ENCODE measurements around the gene SYT7. TPM values are rescaled to one million over a fixed set of nuclear protein-coding genes. Genes with fewer than 3 reads are reported as not detected.

Gene SYT7
- total RNA-seq, 1 experiment from 2014 or later: 0.69 TPM

DNA sequence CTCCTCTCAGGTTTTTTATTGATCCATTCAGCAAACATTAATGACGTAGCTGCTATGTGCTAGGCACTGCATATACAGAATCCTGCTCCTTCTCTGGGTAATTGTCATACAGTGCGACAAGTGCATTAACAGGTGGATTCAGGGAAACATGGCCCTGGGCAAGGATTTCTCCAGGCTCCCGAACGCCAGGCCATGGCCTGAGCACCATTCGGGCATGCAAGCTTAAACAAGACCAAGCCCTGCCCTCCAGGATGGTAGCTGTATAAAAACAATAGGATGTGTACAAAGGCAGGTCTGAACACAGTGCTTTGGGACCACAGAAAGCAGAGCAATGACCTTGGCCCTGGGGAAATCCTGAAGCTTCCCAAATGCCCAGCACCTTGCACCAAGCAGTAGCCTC lies 9.1 kb upstream of the SYT7 start:
- DNase-seq (ENCODE audit: low read depth, low spot score): no peak
- in situ Hi-C loops (cut with HindIII; ENCODE audit: low pct_unique_long_range_greater_than_20kb, low sequenced_read_pairs): no loop called here

DNA sequence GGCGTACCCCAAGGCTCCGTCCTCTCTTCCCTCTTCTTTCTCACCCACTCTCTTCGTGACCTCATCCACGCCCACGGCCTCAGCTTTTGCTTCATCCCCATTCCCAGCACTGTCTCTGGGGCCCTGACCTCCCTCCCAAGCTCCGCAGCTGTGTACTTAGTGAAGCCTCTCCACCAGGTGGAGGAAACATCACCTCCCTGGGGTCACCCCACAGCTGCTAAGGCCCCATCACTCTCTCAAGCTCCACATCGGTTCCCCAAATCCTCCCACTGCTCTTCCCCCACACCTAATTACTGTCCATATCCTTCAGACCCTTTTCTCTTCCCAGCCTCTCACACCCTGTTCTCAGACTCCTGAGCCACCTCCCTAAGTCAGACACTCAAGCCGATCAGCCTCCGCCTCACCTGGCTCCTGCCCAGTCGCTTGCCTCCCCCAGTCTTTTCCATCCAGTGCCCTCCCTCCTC lies 7.9 kb upstream of the SYT7 start:
- in situ Hi-C loops (cut with HindIII; ENCODE audit: low pct_unique_long_range_greater_than_20kb, low sequenced_read_pairs): no loop called here
- DNase-seq (ENCODE audit: low read depth, low spot score): no peak

DNA sequence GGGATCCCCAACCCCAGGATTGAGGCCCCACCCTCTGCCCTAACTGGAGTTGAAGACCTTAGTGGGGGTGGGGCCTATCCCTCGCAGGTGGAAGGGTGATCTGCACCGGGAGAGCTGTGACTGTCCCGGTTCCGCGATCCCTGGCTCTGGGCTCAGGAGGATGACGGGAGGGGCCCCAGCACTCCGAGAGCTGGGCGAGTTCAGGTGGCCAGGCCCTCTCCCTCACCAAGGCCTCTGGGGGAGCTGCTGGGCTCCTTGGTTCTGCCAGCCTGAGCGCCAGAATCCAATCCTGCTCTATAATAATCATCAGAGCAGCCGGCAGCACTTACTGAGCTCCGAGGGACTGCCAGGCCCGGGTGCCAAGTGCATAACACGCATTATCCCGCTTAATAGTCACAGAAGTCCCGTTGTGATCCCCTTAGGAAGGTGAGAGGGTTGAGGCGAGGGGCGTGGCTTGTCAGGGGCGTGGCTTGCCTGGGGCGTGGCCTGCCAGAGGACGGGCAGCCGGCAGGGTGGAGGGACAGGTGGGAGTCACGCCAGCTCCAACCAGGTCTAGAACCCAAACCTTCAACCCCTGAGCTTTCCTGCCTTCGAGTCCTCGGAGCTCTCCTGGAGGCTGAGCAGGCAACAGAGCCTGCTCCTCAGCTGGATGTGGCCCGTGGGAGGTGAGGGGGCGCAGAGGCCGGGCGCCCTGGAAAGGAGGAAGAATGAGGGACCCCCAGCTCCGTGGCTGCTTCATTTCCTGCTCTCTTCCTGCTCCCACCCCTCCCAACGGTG lies 7.3 kb upstream of the SYT7 start:
- peak; percentile 30 for DNase-seq (ENCODE audit: low read depth, low spot score)
- in situ Hi-C loops (cut with HindIII; ENCODE audit: low pct_unique_long_range_greater_than_20kb, low sequenced_read_pairs): no loop called here

DNA sequence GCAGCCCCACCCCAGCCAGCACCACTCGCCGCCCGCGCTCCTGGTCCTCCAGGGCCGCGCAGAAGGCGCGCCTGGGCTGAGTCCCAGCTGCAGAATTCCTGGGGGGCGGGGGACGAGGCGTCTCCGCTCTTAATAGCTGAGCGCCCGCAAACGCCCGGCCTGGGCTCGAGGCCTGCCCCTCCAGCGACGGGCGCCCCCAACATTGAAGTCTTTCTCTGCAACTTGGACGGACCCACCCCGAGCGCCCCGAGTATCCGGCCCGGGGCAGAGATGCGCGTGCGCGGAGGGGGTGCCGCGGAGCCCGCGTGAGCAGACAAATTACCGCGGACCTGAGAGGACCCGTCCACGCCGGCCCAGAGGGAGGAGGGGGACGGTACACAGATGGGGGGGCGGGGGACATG lies 6.7 kb upstream of the SYT7 start:
- no peak for DNase-seq (ENCODE audit: low read depth, low spot score)

DNA sequence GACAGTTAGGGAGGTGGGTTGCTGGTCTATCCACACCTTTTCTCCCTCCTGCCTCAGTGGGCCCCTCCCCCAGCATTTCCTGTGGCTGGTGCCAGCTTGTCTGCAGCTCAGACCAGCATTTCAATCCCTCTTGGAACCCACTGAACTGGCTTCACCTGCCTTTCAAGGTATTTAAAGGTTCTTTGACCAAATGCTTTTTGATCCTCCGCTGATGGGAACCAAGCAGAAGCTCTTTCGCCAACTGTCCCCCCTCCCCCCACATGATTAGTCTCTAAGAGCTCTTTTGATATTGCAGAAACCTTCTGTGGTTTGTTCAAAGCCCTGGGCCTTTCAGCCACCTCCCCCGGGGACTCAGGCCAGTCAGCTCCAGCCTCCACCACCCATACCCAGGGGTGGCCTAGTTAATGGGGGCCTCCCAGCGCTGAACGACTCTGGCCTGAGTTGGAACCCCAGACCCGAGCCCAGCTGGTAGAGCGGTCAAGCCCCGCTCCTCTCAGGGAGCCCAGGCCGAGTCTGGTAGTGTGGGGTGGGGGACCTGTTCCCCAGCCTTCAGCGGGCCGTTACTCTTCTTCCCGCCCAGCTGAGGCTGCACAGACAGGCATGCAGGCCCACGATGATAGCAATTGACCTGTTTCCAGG lies 6.0 kb upstream of the SYT7 start:
- DNase-seq (ENCODE audit: low read depth, low spot score): no peak
- in situ Hi-C loops (cut with HindIII; ENCODE audit: low pct_unique_long_range_greater_than_20kb, low sequenced_read_pairs): no loop called here

More for the DNA sequence above, 6.7 kb upstream of the SYT7 start:
- in situ Hi-C loops (cut with HindIII; ENCODE audit: low pct_unique_long_range_greater_than_20kb, low sequenced_read_pairs): no loop called here

DNA sequence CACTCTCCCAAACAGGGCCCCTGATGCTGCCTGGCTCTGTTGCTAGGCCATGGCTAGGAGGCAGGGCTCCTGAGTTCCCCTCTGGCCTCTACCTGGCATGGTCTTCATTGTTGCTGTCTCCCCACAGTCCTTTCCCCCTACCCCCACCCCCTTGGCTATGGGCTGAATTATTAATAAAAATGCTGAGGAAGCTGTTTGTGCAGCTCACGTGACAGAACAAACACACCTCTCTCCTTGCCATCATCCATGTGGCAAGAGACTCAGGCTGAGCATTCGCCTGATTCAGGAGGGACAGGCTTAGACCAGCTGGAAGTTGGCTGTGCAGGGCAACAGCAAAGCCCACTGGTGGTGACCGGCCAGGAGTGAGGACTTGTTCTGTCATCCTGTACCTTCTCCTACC lies 4.2 kb upstream of the SYT7 start:
- DNase-seq (ENCODE audit: low read depth, low spot score): no peak
- in situ Hi-C loops (cut with HindIII; ENCODE audit: low pct_unique_long_range_greater_than_20kb, low sequenced_read_pairs): no loop called here

DNA sequence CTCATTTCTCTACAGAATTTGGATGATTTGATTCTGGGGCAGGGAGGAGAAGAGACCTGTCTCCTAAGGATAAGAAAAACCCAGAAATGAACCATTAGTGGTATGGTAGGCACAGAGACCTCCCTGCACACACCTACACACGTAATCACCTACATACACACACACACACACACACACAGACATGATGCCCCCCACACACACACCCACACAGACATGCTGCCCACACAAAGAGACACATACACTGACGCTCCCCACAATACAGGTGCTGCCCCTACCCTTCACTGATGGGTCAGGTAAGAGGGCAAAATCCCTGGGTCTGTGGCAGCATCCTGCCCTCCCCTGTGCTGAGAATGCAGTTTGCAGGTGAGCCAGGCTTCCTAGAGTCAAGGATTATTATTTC lies 1.1 kb upstream of the SYT7 start:
- in situ Hi-C loops (cut with HindIII; ENCODE audit: low pct_unique_long_range_greater_than_20kb, low sequenced_read_pairs): no loop called here
- no peak for DNase-seq (ENCODE audit: low read depth, low spot score)

DNA sequence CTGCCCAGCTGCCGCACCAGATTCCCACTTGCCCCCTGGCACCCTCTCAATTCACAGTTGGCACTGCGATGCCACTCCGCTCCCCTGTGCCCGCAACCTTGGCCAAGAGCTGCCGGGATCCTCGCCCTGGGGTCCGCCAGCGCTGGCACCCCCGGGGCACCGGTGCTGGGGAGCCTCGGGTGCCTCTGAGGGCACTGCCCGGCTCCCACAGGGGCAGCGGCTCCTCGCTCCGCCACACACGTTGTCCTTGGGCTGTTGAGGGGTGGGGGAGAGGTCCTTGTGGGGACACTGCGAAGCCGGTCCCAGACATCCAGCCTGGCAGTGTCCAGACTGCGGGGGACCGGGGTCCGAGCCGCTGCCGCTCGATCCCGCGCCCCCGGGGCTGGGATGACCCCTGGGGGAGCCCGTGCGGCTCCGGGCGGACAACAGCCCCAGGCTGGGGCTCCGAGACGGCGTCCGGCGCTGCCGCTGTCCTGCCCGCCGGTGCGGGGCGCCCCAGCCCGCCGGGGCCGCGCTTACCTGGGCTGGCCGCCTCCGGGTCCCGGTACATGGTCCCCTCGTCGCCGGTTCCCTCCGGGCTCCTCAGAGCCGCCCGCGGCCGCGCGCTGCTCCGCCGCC lies 496 bp downstream of the SYT7 start:
- in situ Hi-C loops (cut with HindIII; ENCODE audit: low pct_unique_long_range_greater_than_20kb, low sequenced_read_pairs): no loop called here
- no peak for DNase-seq (ENCODE audit: low read depth, low spot score)

DNA sequence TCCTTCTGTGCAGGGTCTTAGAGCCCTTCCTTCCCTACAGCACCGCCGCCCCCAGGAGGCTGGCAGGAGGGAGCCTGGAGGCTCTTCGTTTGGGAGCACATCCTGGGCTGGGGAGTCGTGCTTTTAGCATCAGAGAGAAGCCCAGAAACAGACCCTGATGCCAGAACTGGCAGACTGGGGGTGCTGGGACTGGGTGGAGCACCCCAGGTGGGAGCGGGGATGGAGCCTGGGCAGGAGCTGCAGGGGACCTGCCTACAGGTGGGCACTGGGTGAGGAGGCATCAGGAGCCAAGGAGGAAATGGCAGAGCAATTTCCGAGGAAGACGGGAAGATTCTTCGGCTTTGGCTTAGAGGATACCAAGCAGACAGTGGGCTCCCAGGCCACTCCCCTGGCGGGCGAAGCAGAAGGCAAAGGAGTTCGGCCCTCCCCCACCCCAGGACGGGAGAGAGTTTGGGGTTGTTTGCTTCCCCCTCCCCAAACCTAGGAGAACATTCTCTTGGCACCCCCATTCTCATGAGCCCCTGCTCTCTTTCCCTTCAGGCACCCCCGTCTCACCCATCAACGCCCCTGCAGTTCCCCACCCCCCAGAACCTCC lies 1.1 kb downstream of the SYT7 start:
- in situ Hi-C loops (cut with HindIII; ENCODE audit: low pct_unique_long_range_greater_than_20kb, low sequenced_read_pairs): no loop called here
- no peak for DNase-seq (ENCODE audit: low read depth, low spot score)

DNA sequence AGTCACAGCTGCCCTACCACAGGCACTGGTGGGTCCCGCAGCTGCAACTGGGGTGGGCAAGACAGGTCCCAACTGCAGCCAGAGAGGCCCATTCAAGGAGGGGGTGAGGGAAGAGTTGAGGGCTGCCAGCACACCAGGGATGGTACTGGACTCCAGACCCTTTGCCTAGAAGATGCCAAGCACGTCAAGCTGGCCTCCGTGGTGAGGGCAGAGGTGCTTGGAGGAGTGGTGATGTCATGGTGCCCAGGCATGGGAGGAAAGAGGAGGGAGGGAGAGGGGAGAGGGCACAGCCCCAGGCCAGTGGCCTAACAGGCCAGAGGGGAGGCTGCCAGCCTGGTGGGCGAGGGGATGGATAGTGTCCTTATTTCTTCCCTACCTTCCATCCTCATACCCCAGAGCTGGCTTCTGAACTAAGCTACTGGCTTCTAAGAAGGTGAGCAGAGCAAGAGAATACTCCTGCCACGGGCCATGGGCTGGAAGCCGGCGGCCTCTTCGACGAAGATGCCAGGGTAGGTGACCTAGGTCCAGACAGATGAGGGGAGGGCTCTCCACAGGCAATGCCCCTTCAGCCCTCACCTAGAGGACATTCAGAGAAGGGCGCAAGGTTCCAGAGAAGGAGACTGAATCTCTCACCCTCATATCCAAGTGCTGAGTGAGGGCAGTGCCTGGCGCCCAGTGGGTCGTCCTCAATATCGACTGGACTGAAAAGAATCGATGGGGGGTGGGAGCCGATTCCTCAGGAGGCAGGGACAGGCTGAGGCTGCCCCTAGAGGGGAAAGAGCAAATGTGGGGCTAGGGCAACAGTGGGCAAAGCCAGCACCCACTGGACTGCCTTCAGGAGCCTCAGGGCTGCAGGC lies 1.8 kb downstream of the SYT7 start:
- no peak for DNase-seq (ENCODE audit: low read depth, low spot score)
- in situ Hi-C loops (cut with HindIII; ENCODE audit: low pct_unique_long_range_greater_than_20kb, low sequenced_read_pairs): no loop called here

DNA sequence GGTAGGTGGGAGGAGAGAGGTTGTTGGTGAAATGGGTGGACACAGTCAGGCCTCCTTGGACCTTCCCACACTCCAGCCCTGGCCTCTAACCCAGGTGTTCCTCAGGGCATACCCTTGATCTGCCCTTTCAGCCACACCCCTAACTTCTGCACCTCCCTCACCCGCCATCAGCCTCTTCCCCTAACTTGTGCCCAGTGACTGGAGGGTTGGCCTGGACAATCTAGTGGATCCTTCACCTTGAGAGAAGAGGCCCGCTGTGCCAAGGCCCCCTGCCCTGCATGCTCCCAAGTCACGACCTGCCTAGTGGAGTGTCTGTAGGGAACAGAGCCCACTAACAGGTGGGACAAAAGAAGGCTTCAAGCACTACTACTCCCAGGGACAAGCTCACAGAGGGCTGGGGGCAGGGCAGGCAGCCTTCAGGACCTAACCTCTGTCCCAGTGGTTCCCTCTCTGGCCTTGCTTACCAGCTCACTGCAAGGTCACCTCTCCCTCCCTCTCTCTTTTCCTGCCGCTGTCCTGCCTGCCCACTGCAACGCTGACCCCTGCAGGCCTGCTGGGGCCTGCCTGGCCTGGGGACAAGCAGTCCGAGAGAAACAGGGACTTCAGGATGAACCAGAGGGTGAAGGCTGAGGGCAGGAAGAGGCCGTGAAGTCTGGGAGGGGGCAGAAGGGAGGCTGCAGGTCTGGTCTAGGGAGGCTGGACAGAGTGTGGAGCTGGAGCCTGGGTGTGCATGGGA lies 3.3 kb downstream of the SYT7 start:
- no peak for DNase-seq (ENCODE audit: low read depth, low spot score)
- in situ Hi-C loops (cut with HindIII; ENCODE audit: low pct_unique_long_range_greater_than_20kb, low sequenced_read_pairs): no loop called here

DNA sequence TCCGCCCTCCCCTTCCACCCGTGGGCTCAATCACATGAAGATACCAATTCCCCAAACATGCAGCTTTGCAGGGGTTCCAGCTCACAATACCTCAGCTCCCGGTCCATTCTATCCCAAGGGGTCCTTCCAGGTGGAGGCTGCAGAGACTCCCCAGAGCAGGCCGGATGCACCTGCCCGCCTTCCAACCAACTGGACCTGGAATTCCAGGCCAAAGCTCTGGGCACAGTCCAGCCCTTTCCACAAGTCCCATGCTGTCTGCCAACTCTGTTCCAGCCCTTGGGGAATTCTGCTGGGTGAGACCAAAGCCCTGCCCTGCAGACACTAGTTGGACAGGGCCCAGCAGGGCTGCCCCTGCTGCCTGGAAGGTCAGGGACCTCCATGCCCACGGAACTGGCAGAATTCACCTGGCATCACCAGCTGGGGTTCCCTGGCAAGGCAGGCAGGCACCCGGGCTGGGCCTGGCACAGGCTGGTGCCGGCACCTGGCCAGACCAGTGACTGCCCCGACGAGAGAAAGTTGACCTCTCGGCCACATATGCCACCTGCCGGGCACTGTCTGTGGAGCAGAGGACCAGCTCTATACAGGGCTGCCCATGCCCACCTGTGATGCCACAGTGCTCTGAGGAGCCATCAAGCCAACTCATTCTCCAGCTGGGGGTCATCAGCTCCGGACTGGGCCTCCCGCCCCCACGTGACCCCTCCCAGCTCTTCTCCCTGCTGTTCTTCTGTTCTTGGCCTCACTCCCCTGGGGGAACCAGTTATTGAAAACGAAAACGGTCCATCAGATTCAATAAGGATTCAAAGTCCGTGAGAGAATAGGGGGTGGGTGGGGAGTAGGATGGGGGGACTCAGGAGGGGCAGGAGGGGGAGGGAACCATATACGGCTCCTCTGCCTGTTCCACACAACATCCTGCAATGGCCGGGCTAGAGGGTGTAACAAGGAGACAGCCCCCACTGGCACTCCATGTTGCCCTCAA lies 4.7 kb downstream of the SYT7 start:
- in situ Hi-C loops (cut with HindIII; ENCODE audit: low pct_unique_long_range_greater_than_20kb, low sequenced_read_pairs): no loop called here

DNA sequence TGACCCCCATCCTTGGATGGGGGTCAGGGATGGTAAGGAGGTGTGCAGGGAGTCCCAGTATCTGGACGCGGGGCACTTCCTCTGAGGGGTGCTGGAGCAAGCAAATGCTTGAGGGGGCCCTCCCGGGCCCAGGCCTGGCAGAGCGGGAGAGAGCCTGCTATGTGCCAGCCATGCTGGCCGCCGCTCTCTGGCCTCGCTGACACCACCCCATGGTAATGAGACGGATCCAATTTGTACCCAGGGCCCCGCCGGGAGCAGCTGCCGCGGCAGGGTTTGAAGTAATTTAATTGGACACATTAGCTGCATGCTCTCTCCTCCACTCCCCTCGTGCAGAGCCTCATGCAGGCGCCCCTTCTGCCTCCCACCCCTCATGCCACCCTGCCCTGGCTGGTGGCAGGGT lies 6.3 kb downstream of the SYT7 start:
- in situ Hi-C loops (cut with HindIII; ENCODE audit: low pct_unique_long_range_greater_than_20kb, low sequenced_read_pairs): no loop called here
- DNase-seq (ENCODE audit: low read depth, low spot score): no peak

More for the DNA sequence above, 4.7 kb downstream of the SYT7 start:
- no peak for DNase-seq (ENCODE audit: low read depth, low spot score)

DNA sequence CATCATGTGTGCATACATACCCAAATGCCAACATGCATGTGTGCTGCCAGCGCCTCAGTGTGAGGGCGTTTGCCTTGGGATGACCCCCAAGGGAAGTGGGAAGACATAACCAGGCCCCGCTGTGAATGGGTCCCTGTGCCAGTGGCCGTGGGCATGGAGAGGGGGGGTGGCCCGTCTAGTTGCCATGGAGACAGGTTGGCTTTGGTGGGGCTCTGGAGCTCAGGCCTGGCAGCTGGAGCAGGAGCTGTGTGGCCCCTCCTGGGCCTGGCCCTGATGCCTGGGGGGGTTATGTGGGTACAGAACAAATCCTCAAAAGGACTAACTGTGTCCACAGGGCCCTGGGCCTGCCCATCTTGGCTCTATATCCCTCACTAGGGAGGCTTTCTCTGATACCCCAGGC lies 8.0 kb downstream of the SYT7 start:
- DNase-seq (ENCODE audit: low read depth, low spot score): no peak
- in situ Hi-C loops (cut with HindIII; ENCODE audit: low pct_unique_long_range_greater_than_20kb, low sequenced_read_pairs): no loop called here

DNA sequence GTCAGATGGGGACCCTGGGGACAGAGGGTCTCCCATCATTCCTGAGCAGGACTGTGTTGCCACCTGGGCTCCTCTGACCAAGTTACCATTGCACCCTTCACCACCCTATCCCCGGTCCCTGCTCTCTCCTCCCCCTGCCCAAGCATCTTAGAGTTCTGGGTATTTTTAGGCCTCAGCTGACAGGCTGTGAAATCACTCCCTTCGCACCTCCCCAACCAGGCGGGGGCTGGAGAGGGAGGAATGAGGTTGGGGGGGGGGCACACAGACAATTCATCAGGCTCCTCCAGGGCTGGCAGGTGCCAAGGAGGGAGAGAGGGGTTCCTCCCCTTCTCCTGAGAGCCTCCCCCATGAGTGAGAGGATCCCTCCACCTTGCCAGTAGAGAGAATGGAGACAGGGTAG lies 9.0 kb downstream of the SYT7 start:
- no peak for DNase-seq (ENCODE audit: low read depth, low spot score)
- in situ Hi-C loops (cut with HindIII; ENCODE audit: low pct_unique_long_range_greater_than_20kb, low sequenced_read_pairs): no loop called here

DNA sequence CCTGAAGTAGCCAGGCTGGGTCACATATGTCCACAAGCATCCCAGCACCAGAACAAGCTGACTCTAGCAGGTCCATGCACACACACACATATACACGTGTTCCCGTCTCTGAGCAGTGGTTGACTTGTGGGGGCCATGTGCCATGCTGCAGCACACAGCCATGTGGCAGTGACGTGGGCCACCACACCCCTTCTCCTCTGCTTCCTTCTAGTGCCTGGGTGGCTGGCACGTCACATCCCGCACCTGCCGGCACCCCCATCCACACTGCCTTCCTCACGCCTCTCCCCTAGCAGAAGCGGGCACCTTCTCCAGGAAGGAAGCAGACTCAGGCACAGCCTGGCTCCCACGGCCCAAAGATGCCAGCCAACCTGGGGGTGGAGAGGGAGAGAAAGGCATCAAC lies 9.5 kb downstream of the SYT7 start:
- in situ Hi-C loops (cut with HindIII; ENCODE audit: low pct_unique_long_range_greater_than_20kb, low sequenced_read_pairs): no loop called here
- no peak for DNase-seq (ENCODE audit: low read depth, low spot score)

All from SK-MEL-5 (cell line).